HG03159 (cell line): Measurements from ENCODE around the gene ENPP7.

ENCODE experiments used
- ATAC-seq: cut with Tn5 transposase; IDR thresholded peaks from one replicate; pipeline ENCODE4 v1.9.1; 2021; ENCODE audit warnings: mild to moderate bottlenecking, moderate library complexity; ENCODE audit not compliant: unreplicated experiment

Gene ENPP7

DNA sequence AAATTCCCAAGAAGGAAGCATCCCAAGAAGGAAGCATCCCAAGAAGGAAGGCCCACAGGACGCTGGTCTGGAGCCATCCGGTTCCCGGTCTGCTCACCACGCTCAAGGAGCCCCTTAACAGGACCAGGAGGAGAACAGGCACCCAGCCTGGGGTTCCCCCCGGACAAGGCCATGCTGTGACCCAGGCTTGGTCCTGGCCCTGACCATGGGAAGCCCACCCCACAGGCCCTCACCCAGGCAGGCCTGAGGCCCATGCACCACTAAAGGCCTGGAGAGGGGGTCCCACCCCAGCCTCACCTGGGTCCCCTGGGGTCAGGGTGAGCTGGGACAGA, 340 bp upstream of the ENPP7 start:
- no peak for ATAC-seq

DNA sequence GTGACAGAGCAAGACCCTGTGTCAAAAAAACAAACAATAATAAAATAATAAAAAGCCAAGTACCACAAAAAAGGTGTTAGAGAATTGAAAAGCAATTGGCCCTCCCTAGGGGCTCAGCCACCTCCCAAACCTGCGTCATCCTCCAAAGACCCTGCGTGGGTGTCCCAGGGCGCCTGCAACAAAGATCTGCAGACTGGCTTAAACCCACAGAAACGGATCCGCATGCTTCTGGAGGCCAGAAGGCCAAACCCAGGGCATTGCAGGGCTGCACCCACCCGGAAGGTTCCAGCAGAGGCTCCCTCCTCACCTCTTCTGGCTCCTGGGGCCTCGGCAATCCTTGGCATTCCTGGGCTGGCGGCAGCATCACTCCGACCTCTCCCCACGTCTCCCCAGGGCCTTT, 1.5 kb downstream of the ENPP7 start:
- no peak for ATAC-seq

DNA sequence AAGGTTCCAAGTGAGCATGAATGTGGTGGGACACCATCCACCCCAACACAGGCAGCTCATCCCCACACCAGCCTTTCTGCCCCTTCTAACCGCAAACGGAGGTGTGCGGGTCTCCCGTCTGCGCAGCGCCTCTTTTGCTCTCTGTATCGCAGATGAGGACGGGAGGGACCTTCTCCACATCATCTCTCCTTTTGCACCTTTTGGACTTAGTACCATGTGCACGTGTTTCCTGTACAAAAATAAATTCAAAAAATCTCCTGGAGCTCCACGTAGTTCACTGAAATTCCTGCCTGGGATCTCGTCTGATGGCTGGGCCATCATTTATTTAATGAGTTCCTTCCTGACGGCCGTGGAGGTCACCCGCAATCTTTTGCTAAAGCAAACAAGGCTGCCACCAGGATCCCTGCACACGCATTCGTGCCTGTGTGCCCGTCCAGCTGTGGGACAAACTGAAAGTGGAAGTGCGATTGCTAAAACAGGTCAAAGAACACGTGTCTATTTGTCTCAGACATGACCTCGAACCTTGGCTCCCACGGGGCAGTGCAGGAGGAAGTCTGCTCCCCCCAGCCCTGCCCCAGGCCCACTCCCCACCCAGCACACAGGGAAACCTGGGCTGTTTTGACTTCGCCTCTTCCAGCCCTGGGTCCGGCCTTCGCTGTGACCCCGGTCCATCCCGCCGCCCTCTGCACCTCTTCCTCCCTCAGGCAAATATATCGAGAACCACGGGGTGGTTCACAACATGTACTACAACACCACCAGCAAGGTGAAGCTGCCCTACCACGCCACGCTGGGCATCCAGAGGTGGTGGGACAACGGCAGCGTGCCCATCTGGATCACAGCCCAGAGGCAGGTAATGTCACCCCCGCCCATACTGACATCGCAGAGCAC, 2.3 kb downstream of the ENPP7 start:
- no peak for ATAC-seq

DNA sequence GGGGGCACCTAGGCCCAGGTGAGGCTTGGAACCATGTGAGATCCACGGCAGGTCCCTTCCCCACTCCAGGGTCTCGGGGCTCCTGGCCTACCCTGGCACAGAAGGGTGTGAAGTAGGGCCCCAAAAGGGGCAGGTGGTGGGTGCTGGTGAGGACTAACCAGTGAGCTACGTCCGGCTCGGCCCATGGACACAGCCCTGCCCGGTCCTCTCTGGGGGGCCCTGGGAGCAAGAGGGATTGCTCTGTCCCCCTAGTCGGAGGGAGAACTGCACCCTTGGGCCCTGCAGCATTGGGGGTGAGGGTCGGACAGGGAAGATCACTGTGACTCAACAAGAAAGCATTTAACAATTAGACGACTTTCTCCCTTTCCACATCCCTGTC, 2.9 kb downstream of the ENPP7 start:
- ATAC-seq: no peak

DNA sequence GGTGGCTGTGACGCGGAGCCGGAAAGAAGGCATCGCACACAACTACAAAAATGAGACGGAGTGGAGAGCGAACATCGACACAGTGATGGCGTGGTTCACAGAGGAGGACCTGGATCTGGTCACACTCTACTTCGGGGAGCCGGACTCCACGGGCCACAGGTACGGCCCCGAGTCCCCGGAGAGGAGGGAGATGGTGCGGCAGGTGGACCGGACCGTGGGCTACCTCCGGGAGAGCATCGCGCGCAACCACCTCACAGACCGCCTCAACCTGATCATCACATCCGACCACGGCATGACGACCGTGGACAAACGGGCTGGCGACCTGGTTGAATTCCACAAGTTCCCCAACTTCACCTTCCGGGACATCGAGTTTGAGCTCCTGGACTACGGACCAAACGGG, 4.4 kb downstream of the ENPP7 start:
- ATAC-seq: no peak

DNA sequence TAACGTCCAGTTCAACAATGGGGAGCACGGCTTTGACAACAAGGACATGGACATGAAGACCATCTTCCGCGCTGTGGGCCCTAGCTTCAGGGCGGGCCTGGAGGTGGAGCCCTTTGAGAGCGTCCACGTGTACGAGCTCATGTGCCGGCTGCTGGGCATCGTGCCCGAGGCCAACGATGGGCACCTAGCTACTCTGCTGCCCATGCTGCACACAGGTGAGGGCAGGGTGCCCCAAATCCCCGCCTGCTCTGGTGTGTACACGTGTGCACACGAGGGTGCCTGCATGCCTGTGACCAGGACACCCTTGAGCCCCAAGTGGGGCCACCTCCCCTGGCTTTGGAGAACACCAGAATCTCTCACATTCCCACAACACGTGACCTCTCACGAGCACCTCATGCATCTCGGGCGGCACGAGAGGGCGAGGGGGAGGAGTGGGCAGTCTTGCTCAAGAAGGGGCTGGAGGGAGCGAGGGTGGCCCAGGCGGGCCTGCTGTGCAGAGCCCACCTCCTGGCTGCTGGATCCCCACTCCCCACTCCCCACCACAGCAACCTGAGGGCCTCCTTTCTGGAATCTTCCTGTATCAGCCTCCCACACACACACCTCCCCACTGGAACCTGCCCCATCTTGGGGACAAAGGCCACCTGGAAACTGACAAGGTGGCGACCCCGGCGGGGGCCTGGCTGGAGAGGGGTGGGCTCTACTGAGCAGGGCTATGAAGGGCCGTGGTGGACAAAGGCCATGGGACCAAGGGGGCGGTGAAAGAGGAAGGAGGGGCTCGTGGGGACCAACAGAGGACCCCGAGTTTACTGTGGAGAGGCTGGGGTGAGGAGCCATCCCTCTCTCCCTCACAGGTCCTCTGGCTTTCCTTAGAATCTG, 6.5 kb downstream of the ENPP7 start:
- no peak for ATAC-seq

DNA sequence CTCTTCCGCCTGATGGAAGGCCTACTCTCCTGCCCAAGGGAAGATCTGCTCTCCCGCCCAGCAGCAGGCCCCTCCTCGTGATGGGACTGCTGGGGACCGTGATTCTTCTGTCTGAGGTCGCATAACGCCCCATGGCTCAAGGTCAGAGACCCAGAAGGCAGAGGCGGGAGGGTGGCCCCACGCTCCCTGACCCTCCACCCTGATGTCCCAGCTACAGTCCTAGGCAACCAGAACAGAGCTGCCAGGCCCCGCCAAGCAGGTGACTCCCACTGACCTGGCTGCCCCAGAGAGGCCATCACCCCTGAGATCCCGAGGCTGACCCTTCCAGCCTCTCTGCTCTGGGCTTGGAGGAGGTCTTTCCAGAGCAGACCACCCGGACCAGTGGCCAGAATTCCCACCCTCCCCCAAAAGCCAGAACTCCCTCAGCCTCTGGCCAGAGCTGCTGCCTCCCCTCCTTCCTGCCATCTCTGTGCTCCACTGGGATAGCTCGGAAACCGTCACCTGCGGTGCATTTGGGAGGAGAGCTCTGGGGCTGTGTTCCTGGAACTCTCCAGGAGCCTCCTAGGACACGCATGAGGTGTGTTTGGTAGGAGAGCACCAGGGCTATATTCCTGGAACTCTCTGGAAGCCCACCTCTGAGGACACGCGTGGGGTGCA, 7.3 kb downstream of the ENPP7 start:
- no peak for ATAC-seq

DNA sequence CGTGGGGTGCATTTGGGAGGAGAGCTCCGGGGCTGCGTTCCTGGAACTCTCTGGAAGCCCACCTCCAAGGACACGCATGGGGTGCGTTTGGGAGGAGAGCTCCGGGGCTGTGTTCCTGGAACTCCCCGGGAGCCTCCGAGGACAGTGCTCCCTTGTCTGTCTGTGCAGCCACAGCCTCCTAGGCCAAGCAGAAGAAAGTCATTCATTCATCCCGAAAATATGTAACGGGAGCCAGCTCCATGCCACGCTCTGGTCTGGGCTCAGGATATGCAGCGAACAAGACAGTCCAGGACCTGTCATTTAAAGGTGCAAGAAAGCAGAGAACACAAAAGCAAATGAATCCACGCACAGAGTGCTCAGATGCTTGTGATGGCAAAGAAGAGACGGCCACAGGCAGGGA, 7.9 kb downstream of the ENPP7 start:
- no peak for ATAC-seq

DNA sequence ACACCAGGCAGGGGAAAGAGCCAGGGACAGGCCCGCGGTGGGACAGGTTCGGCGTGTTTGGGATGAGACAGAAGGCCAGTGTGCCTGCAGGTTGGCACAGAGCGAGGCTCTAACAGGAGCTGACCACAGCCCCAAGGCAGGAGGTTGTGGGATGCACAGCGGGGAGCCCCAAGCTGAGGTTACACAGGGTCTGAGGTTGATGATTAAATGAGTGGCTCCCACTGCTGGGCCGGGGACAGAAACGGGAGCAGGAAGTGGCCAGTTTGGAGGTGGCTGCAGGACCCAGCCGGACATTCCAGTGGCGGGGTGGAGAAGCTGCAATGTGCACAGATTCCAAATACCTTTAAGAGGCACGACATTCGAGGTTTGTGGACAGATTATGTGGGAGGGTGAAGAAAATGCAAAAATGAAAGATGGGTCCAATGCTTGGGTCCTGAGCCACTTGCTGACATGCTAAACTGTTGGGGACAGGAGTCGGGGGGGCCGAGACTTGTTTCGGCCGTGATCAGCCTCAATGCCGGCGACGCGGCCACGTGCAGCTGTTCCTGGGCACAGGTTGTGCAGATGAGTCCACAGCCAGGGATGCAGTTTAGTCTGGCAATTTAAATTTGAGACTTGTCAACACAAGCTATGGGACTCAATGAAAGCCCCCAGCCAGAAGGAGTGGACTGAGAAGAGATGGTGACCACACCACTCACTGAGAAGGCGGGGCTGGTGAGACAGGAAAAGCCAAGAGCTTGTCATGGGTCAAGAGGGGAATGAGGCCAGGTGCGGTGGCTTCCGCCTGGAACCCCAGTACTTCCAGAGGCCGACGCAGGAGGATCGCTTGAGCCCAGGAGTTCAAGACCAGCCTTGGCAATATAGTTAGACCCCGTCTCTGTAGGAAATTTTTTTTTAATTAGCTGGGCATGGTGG, 8.7 kb downstream of the ENPP7 start:
- no peak for ATAC-seq

DNA sequence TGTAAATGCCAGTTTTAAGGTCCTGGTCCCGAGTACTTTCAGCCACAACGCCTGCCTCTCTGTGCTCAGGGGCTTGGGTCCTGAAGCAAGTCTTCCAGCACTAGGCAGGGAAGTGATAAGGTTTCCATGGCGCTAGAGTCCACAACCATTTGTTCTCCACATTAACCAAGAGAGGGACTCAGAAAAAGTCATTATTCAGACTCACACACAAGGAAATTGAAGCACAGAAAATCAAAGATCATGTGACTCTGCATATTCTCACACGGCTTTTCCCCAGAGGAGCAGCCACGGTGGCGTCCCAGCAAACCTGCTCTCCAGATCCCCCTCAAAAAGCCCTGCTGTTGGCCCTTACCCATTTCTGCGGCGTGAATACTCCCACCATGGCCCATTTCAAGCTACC, 9.7 kb downstream of the ENPP7 start:
- ATAC-seq: no peak

DNA sequence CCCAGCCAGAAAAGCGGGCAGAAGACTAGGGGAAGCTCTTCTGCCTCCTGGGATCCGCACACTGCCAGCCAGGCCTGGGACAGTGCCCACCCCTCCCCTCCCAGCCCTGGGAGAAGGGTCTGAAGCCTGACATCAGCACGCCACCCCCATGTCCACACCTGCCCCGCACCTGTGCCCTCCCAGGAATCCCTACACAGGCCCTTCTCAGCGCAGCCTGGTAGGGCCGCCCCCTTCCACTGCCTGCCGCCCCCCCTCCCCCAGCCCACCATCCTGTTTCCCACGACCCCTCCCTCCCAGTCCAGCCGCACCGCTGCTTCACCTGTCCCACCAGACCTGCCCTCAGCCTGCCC, 10.6 kb downstream of the ENPP7 start:
- no peak for ATAC-seq

DNA sequence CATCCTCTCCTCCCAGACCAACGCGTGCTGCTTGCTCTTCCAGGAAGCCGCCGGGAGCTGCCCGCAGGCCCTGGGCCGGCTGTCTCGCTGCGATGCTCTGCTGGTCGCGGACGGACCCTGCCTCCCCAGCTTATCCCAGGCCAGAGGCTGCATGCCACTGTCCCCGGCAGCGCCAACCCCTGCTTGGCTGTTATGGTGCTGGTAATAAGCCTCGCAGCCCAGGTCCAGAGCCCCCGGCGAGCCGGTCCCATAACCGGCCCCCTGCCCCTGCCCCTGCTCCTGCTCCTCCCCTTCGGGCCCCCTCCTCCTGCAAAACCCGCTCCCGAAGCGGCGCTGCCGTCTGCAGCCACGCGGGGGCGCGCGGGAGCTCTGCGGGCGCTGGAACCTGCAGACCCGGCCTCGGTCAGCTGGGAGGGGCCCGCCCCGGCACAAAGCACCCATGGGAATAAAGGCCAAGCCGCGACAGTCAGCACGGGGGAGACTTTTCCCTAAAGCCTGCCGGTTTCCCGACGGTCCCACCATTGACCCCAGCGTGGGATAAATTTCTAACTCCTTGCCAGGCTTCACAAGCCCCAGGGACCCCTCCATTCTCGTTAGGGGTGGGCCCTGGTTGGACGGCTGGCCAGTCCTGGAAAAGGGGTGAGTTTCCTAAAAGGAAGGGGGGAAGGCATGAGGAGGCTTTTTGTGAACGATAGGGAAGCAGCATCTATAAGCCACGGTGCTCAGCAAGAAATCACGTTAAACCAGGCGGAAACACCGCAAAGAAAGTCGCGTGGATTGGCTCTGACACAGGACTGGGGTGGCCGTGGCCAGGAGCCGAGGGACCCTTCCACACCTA, 11.2 kb downstream of the ENPP7 start:
- no peak for ATAC-seq

DNA sequence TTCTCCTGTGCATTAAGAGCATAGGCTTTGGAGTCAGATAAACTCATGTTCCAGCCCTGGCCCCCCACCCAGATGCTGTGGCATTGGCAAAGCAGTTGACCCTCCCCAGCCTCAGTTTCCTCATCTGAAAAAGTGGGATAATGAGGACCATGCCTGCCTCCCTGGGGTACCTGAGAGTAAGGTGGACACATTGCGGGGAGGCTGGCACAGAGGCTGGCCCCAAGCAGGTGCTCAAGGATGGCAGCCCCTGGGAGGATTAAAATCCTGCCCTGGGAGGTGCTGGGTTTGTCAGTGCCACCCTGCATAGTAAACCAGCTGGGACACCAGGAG, 11.8 kb downstream of the ENPP7 start:
- no peak for ATAC-seq

DNA sequence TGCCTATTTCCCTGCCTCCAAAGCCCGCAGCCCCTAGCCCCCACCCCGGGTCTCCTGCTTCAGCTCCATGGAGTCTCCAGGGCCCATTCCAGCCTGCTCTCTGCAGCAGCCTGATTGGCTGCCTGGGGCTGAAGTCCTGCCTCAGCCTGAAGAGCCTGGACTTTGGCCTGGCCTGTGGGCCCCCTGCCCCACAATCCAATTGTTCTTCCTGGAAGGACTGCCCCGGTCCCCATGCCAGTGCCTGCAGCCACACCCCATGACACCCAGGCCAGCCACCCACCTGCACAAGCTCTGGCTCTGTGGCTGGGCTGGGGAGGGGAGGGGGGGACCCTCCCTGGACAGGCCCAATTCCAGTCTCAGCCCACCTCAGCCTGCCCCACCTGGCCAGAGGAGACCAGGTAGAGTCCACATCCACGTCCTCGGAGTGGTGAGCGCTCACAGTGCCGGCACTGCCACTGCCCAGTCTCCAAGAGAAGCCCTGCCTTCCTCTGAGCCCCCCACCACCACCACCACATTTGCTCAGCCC, 12.3 kb downstream of the ENPP7 start:
- ATAC-seq: no peak

DNA sequence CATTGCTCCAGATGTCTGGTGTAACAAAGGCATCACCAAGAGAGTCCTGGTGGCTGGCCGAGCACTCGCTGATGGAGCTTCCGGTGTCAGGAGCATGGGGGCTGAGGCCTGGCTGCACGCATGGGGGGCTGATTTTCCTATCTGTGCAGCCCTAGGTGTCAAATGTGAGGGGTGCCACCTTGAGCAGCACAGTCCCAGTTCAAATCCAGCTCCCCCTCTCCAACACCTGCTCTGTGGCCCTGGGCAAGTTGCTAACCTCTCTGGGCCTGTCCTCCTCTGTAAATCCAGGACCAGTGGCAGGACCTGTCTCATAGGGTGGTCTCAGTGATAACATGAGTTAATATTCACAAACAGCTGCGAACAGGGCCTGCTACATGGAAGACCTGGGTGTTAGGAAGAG, 12.9 kb downstream of the ENPP7 start:
- ATAC-seq: no peak

DNA sequence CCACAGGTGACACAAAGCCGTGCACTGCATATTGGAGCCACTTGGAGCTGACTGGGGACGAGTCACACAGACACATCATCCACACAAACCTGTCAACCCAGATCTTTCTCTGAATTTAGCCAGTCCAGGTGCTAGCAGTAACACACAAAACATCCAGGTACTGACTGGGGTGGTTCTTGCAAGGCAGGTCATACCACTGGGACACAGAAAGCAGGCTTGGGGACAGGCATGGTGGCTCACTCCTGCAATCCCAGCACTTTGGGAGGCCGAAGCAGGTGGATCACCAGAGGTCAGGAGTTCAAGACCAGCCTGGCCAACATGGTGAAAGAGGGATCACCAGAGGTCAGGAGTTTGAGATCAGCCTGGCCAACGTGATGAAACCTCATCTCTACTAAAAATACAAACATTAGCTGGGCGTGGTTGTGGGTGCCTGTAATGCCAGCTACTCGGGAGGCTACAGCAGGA, 14.9 kb downstream of the ENPP7 start:
- no peak for ATAC-seq

DNA sequence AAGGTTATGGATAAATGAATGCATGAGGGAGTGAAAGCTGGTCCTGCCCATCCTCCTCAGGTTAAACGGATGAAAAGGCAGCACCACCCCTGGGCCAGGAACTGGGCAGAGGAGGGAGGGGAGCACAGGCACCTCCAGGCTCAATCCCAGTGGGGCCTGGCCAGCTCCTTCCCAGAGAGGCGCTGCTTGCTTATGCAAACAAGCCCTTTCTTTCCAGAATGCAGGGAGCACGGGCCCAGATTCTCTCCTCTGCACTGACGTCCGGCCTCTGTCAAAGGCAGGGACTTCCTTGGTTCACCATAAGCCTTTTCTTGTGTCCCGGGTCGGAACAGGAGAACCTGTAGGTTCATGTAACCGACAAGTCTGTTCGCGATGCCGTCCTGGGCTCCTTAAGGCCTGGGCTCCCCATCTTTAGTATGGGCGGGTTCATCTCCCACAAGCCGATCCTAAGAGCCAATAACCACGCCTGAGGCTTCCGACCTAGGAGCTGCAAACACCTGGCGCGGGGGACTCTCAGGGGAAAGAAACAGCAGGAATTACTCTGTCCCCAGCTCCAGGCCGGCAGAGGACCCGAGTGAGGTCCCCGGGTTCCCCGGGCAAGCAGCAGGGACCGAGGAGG, 16.3 kb downstream of the ENPP7 start:
- no peak for ATAC-seq

DNA sequence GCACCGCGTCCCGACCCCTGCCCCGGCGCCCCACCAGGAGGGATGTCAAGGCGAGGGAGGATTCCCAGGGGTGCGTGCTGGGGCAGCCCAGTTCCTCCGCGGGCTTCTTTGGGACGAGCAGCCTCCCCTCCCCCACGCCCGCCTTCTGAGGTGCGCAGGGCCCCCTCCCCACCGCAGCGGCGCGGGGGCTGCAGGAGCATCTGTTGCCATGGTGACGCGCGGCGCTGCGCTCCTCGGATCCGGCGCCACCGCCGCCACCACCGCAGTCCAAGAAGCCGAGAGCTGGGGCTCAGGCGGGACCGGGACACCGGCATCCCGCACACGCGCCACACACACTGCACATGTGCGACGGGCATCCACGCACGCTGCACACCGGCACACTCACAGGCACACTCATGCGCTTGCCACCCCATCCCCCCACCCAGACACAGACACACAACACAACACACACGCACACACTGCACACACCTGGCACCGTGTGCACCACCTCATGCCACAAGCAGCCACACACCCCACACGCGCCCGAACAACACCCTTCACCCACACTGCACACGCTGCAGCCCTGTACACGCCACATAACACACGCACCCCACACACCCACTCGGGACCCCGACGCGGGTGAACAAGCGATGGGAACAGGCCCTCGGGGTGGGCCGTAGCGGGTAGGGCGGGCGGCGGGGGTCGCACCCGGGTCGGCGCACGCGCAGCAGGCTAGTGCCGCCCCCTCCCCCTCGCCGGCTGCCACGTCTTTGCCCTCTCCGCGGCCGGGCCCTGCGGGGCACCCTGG, 17.0 kb downstream of the ENPP7 start:
- ATAC-seq: no peak
